K562 (cell line): ENCODE results near the gene ISCA1. TPM values are rescaled to one million over a fixed set of nuclear protein-coding genes. Genes with fewer than 3 reads are reported as not detected.

Source experiments
- ATAC-seq: fragments of 200-7000 bp; cut with Tn5 transposase; 3 replicates; pipeline ENCODE4 v1.9.1; 2020; ENCODE audit warnings: moderate library complexity
- BruUV-seq: library from RNA; stranded (reverse); fragments of 400-500 nt; replicated peaks from 2 replicates; lab custom pipeline; 2021; lab: Mats Ljungman, UMichigan
- CTCF ChIA-PET: fragments of 300-600 bp; formaldehyde crosslinking; extraction: SDS; loops from one replicate; lab custom pipeline; 2021; ENCODE audit warnings: low intra/inter-chr PET ratio; lab: Yijun Ruan, JAX
- POLR2A ChIA-PET: fragments of 300-600, 350-650 bp; sonication (Branson Sonifier 250); formaldehyde crosslinking; extraction: SDS; loops from one replicate; lab custom pipeline; 2021; ENCODE audit warnings: antibody characterized with exemption, inconsistent platforms; lab: Yijun Ruan, JAX
- DNase-seq, 4 experiments: peaks; one replicate each; pipeline versions ENCODE4 v3.0.0 to v3.0.0-alpha.2; 2011 to 2018; ENCODE audit warnings: low spot score in 3 of 4, mixed read lengths in 3 of 4; ENCODE audit errors: extremely low read depth in 1 of 4
- FAIRE-seq: peaks from 2 replicates; lab custom pipeline; 2011; peaks lifted over from hg19 to GRCh38; lab: Jason Lieb, UNC
- H2AFZ ChIP-seq: 2 replicates; pipeline ENCODE4 v1.6.0; 2011; ENCODE audit warnings: low read depth, low read length, control low read depth, inconsistent platforms
- H3K27ac ChIP-seq: fragments of 200-600 bp; 3 replicates; pipeline ENCODE4 v1.8.0; 2011; ENCODE audit warnings: low read depth, mild to moderate bottlenecking, control low read depth, inconsistent platforms, low read length, moderate library complexity, mixed read lengths; ENCODE audit errors: extremely low read depth
- H3K27me3 ChIP-seq, 2 experiments: fragments of 300-600 bp in 1 of 2; 2 replicates in 1 of 2; 3 replicates in 1 of 2; pipeline versions ENCODE4 v1.6.0 to v1.8.0; 2011; ENCODE audit warnings: inconsistent platforms in 2 of 2, low read length in 2 of 2, mild to moderate bottlenecking in 1 of 2, mixed read lengths in 1 of 2, moderate library complexity in 1 of 2; ENCODE audit not compliant: control insufficient read depth in 2 of 2, insufficient read depth in 2 of 2
- H3K36me3 ChIP-seq: fragments of 300-600 bp; 3 replicates; pipeline ENCODE4 v1.8.0; 2011; ENCODE audit warnings: mild to moderate bottlenecking, low read length, inconsistent platforms; ENCODE audit not compliant: control insufficient read depth, insufficient read depth
- H3K4me1 ChIP-seq, 2 experiments: fragments of 200-600 bp in 1 of 2; replicated peaks in 1 of 2; 2 replicates in 1 of 2; 3 replicates in 1 of 2; pipeline versions ENCODE4 v1.5.1 to v1.8.0; 2011; ENCODE audit warnings: inconsistent platforms in 2 of 2, low read length in 2 of 2, mild to moderate bottlenecking in 1 of 2, mixed read lengths in 1 of 2, moderate library complexity in 1 of 2; ENCODE audit not compliant: control insufficient read depth in 2 of 2, insufficient read depth in 2 of 2
- H3K4me2 ChIP-seq: 2 replicates; pipeline ENCODE4 v1.6.1; 2011; ENCODE audit warnings: low read length, control low read depth, inconsistent platforms, mixed read lengths; ENCODE audit not compliant: insufficient read depth
- H3K4me3 ChIP-seq: fragments of 200-600 bp; sonication (generic), shearing (Covaris generic); 2 replicates; pipeline ENCODE4 v1.5.1; 2016; ENCODE audit warnings: control low read depth, inconsistent platforms
- H3K79me2 ChIP-seq: fragments of 200-600 bp; 3 replicates; pipeline ENCODE4 v1.8.0; 2011; ENCODE audit warnings: low read length, inconsistent platforms; ENCODE audit not compliant: control insufficient read depth, insufficient read depth
- H3K9ac ChIP-seq, 2 experiments: 2 replicates each; pipeline versions ENCODE4 v1.6.0 to v1.6.1; 2011; ENCODE audit warnings: low read depth in 2 of 2, low read length in 2 of 2, control low read depth in 1 of 2, inconsistent platforms in 1 of 2, mild to moderate bottlenecking in 1 of 2, mixed read lengths in 1 of 2; ENCODE audit not compliant: insufficient read depth in 1 of 2
- H3K9me1 ChIP-seq: one replicate; pipeline ENCODE4 v1.6.0; 2011; ENCODE audit warnings: inconsistent platforms, mild to moderate bottlenecking, low read length, moderate library complexity; ENCODE audit not compliant: control insufficient read depth, insufficient read depth
- H3K9me3 ChIP-seq: replicated peaks from 2 replicates; pipeline ENCODE4 v1.5.1; 2011; ENCODE audit warnings: low read depth, low read length, inconsistent platforms; ENCODE audit not compliant: control insufficient read depth, insufficient read depth
- H4K20me1 ChIP-seq: replicated peaks from 2 replicates; pipeline ENCODE4 v1.6.1; 2011; ENCODE audit warnings: low read length, inconsistent platforms, mixed read lengths; ENCODE audit not compliant: control insufficient read depth, insufficient read depth
- CBX5 ChIP-seq: IDR thresholded peaks from 2 replicates; pipeline ENCODE4 v1.6.1; 2014; ENCODE audit warnings: low read depth, borderline replicate concordance
- CEBPZ ChIP-seq: fragments of 150-350 bp; IDR thresholded peaks from 2 replicates; pipeline ENCODE4 v1.6.1; 2014; ENCODE audit warnings: low read depth, mild to moderate bottlenecking, low read length, borderline replicate concordance
- CHD2 ChIP-seq: IDR thresholded peaks from 2 replicates; pipeline ENCODE4 v1.6.1; 2011; ENCODE audit warnings: low read depth, low read length
- CREBBP ChIP-seq: IDR thresholded peaks from one replicate; pipeline ENCODE4 v1.6.1; 2012; ENCODE audit warnings: low read depth, mild to moderate bottlenecking, control low read depth, inconsistent platforms, low read length
- HDAC1 ChIP-seq, 2 experiments: fragments of 450-650 bp; IDR thresholded peaks; 2 replicates each; pipeline ENCODE4 v1.6.1; 2016 to 2017; ENCODE audit warnings: inconsistent platforms in 1 of 2, mild to moderate bottlenecking in 1 of 2, moderate library complexity in 1 of 2
- MECOM ChIP-seq: fragments of 250-450 bp; sonication (Bioruptor Pico); IDR thresholded peaks from 2 replicates; pipeline ENCODE4 v1.8.0; 2022; ENCODE audit warnings: inconsistent platforms
- MIER1 ChIP-seq: fragments of 450-650 bp; IDR thresholded peaks from 2 replicates; pipeline ENCODE4 v1.6.1; 2016; ENCODE audit warnings: antibody characterized with exemption, mild to moderate bottlenecking, low read depth
- PPARD ChIP-seq: fragments of 250-450 bp; sonication (Bioruptor Pico); IDR thresholded peaks from 2 replicates; pipeline ENCODE4 v1.8.0; 2022; ENCODE audit warnings: inconsistent platforms, mild to moderate bottlenecking, moderate library complexity
- SMAD1 ChIP-seq: fragments of 150-350 bp; IDR thresholded peaks from 2 replicates; pipeline ENCODE4 v1.6.1; 2014; ENCODE audit warnings: low read length, low read depth; ENCODE audit not compliant: partially characterized antibody
- ZNF12 ChIP-seq: sonication (generic); formaldehyde crosslinking; IDR thresholded peaks from 2 replicates; pipeline ENCODE4 v1.4.0; 2020; ENCODE audit warnings: mild to moderate bottlenecking, missing genetic modification reagents
- WGBS: fragments of 100-300 bp; shearing (Covaris generic); methylation state at CpG from one replicate; pipeline ENCODE4 v1.1.6; 2016; ENCODE audit warnings: low coverage, mixed read lengths; ENCODE audit not compliant: insufficient coverage; ENCODE audit errors: missing lambda C conversion rate; 5-methylcytosine and 5-hydroxymethylcytosine counted together
- in situ Hi-C: fragments of 300-500 bp; cut with MboI; formaldehyde crosslinking; loops from 4 replicates; pipeline ENCODE4 v1.15.0; 2018; ENCODE audit warnings: inconsistent platforms, mixed read lengths
- intact Hi-C: fragments of 100-400 bp; cut with micrococcal nuclease; formaldehyde crosslinking; loops from 2 replicates; pipeline ENCODE4 v1.14.2; 2022
- polyA plus RNA-seq, 8 experiments: library from polyadenylated mRNA; depleted of rRNA in 4 of 8; stranded (reverse) in 5 of 8; unstranded in 3 of 8; fragments of >200 nt; fragmentation: Nextera tagmentation in 2 of 8; fragmentation: Illumina TruSeq in 1 of 8; extraction: Ambion mirVana in 2 of 8; extraction: Trizol in 1 of 8; gene quantifications; 2 replicates each; pipeline versions ENCODE4 v1.2.1 to v1.2.3, GENCODE V29; 2011 to 2014; ENCODE audit warnings: inconsistent platforms in 1 of 8, missing spikeins in 1 of 8
- total RNA-seq, 7 experiments: library from RNA; depleted of rRNA in 6 of 7; stranded (reverse); fragments of >200 nt in 6 of 7; fragmentation: Illumina TruSeq in 2 of 7; extraction: Trizol in 2 of 7; gene quantifications; 2 replicates each; pipeline versions ENCODE4 v1.2.1 to v1.2.3, GENCODE V29; 2011 to 2021; ENCODE audit warnings: low replicate concordance in 1 of 7

Gene ISCA1
- total and polyA plus RNA-seq, 9 of the 15 experiments (the other 6 are each of a cell fraction or from before 2014, with no cell fraction given): 6.5 to 27.1 (median 20.0) TPM

DNA sequence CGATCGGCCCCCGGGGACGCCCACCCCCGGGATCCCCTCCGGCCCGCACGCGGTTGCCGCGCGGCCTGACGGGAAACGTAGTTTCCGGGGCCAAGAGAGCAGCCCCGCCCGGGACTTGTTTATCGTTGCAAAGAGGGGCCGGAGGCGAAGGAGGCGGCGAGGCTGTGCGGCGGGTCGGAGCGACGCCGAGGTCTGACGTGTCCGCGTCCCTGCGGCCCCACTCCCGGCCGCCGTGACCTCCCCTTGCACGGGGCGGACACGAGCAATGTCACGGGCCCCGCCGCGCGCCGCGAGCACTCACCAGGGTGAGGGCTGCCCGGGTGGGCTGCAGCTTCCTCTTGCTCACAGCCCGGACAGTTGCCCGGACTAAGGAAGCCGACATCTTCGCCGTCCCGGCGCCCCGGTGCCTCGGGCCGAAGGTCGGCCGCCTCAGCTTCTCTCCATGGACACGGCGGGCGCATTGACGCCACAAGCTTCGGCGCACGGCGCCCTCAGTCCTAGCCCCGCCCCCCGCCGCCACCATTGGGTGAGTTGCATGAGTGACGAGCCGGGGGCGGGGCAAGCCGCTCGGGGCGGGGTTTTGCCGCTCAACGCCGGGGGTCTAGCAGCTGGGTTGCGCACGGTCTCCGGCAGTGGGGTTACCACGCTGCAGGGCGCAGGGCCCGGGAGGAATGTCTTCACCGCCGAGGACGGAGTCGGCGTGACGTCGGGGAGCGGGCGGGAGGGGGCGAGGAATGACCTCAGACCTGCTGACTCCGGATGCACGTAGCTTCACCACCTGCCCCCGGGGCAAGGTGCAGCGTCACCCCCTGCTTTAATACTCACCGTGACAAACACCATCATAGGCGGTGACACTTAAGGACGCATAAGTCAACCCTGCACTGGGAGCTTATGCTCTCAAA lies at the start of gene ISCA1 (continued):
- TF ChIP-seq CHD2 (no peak), MECOM (CRISPR knock-in tag) (no peak)
- TF ChIP-seq, all 486 proteins: peak for 92

DNA sequence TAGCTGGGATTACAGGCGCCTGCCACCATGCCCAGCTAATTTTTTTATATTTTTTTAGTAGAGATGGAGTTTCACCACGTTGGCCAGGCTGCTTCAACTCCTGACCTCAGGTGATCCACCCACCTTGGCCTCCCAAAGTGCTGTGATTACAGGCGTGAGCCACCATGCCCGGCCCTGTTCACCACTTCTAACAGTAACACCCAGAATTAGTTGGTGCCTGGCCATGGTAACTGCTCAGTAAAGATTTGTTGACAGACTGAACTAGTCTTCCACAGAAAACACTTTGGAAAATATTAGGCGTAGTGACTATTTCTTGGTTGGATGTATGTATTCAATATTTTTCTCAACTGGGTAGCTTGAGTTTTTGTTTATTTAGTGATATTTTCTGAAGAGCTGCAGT lies 47.8 kb upstream of the ISCA1 start:
- in situ Hi-C loops: no loop called here
- ChIA-PET CTCF (no interaction called here), POLR2A (interaction anchor here (0.6 kb wide), 1 partner anchor 11 kb away, joined by 3 read pairs; no protein-coding TSS in a partner anchor)
- H3K36me3 ChIP-seq: peaks cover 47% of the 10 kb centered on the region
- no peak overlapping the region for H3K9ac ChIP-seq
- H3K9me3 ChIP-seq: no peaks in the 10 kb centered on the region
- no TSS peak for BruUV-seq
- H3K27me3 ChIP-seq: no peaks in the 10 kb centered on the region
- FAIRE-seq (no peak), ATAC-seq (no peak), DNase-seq (no peak)
- no peak overlapping the region for H3K27ac ChIP-seq
- no peaks in the 10 kb centered on the region for H3K79me2 ChIP-seq
- H3K9me1 ChIP-seq: no peaks in the 10 kb centered on the region
- H2AFZ ChIP-seq: no peak overlapping the region
- no peaks in the 10 kb centered on the region for H4K20me1 ChIP-seq
- H3K4me3 ChIP-seq: no peak overlapping the region
- intact Hi-C loops: no loop called here
- no peak overlapping the region for H3K4me2 ChIP-seq
- no peaks in the 10 kb centered on the region for H3K4me1 ChIP-seq
- 90% methylated on average over 5 of the region's 5 CpGs for WGBS
- no peak for TF ChIP-seq HDAC1 (IDR thresholded peaks at IDR 0.05)
- no peak for TF ChIP-seq CBX5
- TF ChIP-seq ZNF12 (CRISPR knock-in tag): no peak
- no peak for TF ChIP-seq SMAD1
- no peak for TF ChIP-seq PPARD
- no peak for TF ChIP-seq MIER1
- TF ChIP-seq CREBBP: no peak
- no peak for TF ChIP-seq CEBPZ
